Liver (tissue), 9 donors: ENCODE results near the gene TRIM17. TPM values are rescaled to one million over a fixed set of nuclear protein-coding genes. Genes with fewer than 3 reads are reported as not detected.

Experiments
- DNase-seq: peaks from one replicate; pipeline ENCODE4 v3.0.0-alpha.2; 2017; ENCODE audit warnings: low spot score
- H3K27ac ChIP-seq, 2 donors: one replicate each; pipeline ENCODE4 v1.7.0; 2013; ENCODE audit warnings: inconsistent platforms in 2 of 2, low read length in 2 of 2, control low read depth in 1 of 2, low read depth in 1 of 2, mild to moderate bottlenecking in 1 of 2
- H3K27me3 ChIP-seq, 4 donors: one replicate each; pipeline versions ENCODE4 v1.6.1 to v1.7.0; 2013; ENCODE audit warnings: low read length in 3 of 4, inconsistent platforms in 1 of 4, mild to moderate bottlenecking in 1 of 4, moderate library complexity in 1 of 4; ENCODE audit not compliant: control insufficient read depth in 4 of 4, insufficient read depth in 4 of 4
- H3K36me3 ChIP-seq, 4 donors: one replicate each; pipeline versions ENCODE4 v1.6.1 to v1.7.0; 2013; ENCODE audit warnings: low read length in 3 of 4, mild to moderate bottlenecking in 3 of 4, low read depth in 1 of 4, moderate library complexity in 1 of 4; ENCODE audit not compliant: control insufficient read depth in 4 of 4, insufficient read depth in 3 of 4
- H3K4me1 ChIP-seq, 4 donors: one replicate each; pipeline versions ENCODE4 v1.6.1 to v1.7.0; 2013; ENCODE audit warnings: low read length in 3 of 4, mild to moderate bottlenecking in 3 of 4, moderate library complexity in 1 of 4; ENCODE audit not compliant: control insufficient read depth in 4 of 4, insufficient read depth in 4 of 4
- H3K4me3 ChIP-seq, 3 donors: one replicate each; pipeline versions ENCODE4 v1.6.1 to v1.7.0; 2013; ENCODE audit warnings: low read length in 3 of 3, control low read depth in 1 of 3, low read depth in 1 of 3, mild to moderate bottlenecking in 1 of 3
- H3K9ac ChIP-seq, 2 donors: one replicate each; pipeline ENCODE4 v1.7.0; 2013; ENCODE audit warnings: low read length in 2 of 2, mild to moderate bottlenecking in 2 of 2, moderate library complexity in 2 of 2, control low read depth in 1 of 2, low read depth in 1 of 2
- H3K9me3 ChIP-seq, 4 donors: one replicate each; pipeline versions ENCODE4 v1.6.1 to v1.7.0; 2013; ENCODE audit warnings: low read length in 3 of 4; ENCODE audit not compliant: control insufficient read depth in 4 of 4
- HNF4A ChIP-seq, 2 donors: conservative IDR thresholded peaks; 2 replicates each; pipeline ENCODE4 v1.6.1; 2016; ENCODE audit warnings: antibody characterized with exemption in 2 of 2, mild to moderate bottlenecking in 2 of 2
- HNF4G ChIP-seq: IDR thresholded peaks from 2 replicates; pipeline ENCODE4 v1.6.1; 2016; ENCODE audit warnings: antibody characterized with exemption
- JUND ChIP-seq, 2 donors: IDR thresholded peaks; 2 replicates each; pipeline ENCODE4 v1.6.1; 2016; ENCODE audit warnings: antibody characterized with exemption in 2 of 2
- NR2F2 ChIP-seq: IDR thresholded peaks from 2 replicates; pipeline ENCODE4 v1.6.1; 2016; ENCODE audit warnings: antibody characterized with exemption
- RAD21 ChIP-seq, 2 donors: IDR thresholded peaks; 2 replicates each; pipeline ENCODE4 v1.6.1; 2016; ENCODE audit warnings: antibody characterized with exemption in 2 of 2, mild to moderate bottlenecking in 2 of 2
- RXRA ChIP-seq, 2 donors: IDR thresholded peaks; 2 replicates each; pipeline ENCODE4 v1.6.1; 2017 to 2018; ENCODE audit warnings: antibody characterized with exemption in 2 of 2, mild to moderate bottlenecking in 1 of 2
- YY1 ChIP-seq: IDR thresholded peaks from 2 replicates; pipeline ENCODE4 v1.6.1; 2016; ENCODE audit warnings: antibody characterized with exemption, mild to moderate bottlenecking
- WGBS: extraction: QIAGEN DNeasy Blood & Tissue Kit; methylation state at CpG from one replicate; pipeline ENCODE4 v1.1.7; 2013; 5-methylcytosine and 5-hydroxymethylcytosine counted together
- polyA plus RNA-seq, 2 donors: library from polyadenylated mRNA; stranded (reverse) in 1 of 2; unstranded in 1 of 2; fragments of 200-250 nt in 1 of 2; fragments of >200 nt in 1 of 2; fragmentation: Nextera tagmentation in 1 of 2; extraction: Ambion mirVana in 1 of 2; gene quantifications; one replicate each; pipeline versions ENCODE4 v1.2.1 to v1.2.3, GENCODE V29; 2013 to 2015
- total RNA-seq, 2 donors: library from RNA; depleted of rRNA; stranded (reverse); fragments of >200 nt; gene quantifications; one replicate each; pipeline ENCODE4 v1.2.3, GENCODE V29; 2014
- TF ChIP-seq, protein P1 (sequence below): IDR thresholded peaks from 2 replicates; pipeline ENCODE4 v1.6.1; 2016; ENCODE audit warnings: antibody characterized with exemption
- TF ChIP-seq, protein P2 (sequence below): IDR thresholded peaks from 2 replicates; pipeline ENCODE4 v1.6.1; 2016; ENCODE audit warnings: antibody characterized with exemption
- TF ChIP-seq, protein P3 (sequence below): IDR thresholded peaks from 2 replicates; pipeline ENCODE4 v1.6.1; 2016; ENCODE audit warnings: antibody characterized with exemption, mild to moderate bottlenecking
- donor health status: healthy.
- donor health status: healthy.
- donor health status: healthy.
- donor health status: healthy.
- donor health status: healthy.

Gene TRIM17
- total and polyA plus RNA-seq, 4 donors: 0.08 to 0.49 TPM; not detected in 2

DNA sequence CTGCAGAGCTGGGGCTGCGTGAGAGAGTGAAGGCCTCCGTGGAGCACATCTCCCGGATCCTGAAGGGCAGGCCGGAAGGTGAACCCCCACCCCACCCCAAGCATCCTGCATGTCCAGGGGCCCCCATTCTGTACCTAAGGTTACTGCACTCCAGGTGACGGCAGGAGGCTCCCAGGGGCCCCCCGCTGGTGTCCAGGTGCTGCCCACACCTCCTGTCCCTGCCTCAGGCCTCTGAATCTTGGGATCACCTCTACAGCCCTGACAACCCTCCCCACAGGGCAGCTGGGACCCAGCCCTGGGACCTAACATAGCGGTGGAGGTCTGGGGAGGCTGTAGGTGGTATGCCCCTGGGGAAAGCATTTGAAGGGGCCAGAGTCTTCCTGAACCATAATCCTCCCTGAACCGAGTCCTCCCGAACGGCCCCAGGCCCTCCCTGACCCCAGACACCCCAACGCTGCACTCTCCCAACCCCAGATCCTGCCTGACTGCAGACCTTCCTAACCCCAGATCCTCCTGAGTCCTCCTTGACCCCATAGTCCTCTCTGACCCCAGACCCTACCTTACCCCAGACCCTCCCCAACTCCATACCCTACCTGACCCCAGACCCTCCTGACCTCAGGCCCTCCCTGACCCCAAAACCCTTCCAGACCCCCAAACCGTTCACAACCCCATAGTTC lies 43.5 kb downstream of the TRIM17 start:
- Histone ChIP-seq H3K4me1 (peaks cover 0 to 3% (median 0%) of the 10 kb centered on the region in 4 donors), H3K9ac (no peak overlapping the region), H3K36me3 (no peaks in the 10 kb centered on the region), H3K27me3 (no peaks in the 10 kb centered on the region), H3K4me3 (no peak overlapping the region), H3K27ac (no peak overlapping the region), H3K9me3 (no peaks in the 10 kb centered on the region)
- no peak for DNase-seq
- 89% methylated on average over 12 of the region's 12 CpGs for WGBS
- TF ChIP-seq HNF4G: no peak
- TF ChIP-seq, protein P1, sequence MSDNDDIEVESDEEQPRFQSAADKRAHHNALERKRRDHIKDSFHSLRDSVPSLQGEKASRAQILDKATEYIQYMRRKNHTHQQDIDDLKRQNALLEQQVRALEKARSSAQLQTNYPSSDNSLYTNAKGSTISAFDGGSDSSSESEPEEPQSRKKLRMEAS: no peak

DNA sequence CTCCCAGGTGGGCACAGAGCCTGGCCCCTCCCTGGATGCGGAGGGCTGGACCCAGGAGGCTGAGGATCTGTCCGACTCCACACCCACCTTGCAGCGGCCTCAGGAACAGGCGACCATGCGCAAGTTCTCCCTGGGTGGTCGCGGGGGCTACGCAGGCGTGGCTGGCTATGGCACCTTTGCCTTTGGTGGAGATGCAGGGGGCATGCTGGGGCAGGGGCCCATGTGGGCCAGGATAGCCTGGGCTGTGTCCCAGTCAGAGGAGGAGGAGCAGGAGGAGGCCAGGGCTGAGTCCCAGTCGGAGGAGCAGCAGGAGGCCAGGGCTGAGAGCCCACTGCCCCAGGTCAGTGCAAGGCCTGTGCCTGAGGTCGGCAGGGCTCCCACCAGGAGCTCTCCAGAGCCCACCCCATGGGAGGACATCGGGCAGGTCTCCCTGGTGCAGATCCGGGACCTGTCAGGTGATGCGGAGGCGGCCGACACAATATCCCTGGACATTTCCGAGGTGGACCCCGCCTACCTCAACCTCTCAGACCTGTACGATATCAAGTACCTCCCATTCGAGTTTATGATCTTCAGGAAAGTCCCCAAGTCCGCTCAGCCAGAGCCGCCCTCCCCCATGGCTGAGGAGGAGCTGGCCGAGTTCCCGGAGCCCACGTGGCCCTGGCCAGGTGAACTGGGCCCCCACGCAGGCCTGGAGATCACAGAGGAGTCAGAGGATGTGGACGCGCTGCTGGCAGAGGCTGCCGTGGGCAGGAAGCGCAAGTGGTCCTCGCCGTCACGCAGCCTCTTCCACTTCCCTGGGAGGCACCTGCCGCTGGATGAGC lies 44.3 kb downstream of the TRIM17 start:
- TF ChIP-seq, protein P2, sequence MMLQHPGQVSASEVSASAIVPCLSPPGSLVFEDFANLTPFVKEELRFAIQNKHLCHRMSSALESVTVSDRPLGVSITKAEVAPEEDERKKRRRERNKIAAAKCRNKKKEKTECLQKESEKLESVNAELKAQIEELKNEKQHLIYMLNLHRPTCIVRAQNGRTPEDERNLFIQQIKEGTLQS: no peak
- TF ChIP-seq JUND (IDR thresholded peaks at IDR 0.05) (no peak), HNF4A (conservative IDR thresholded peaks at IDR 0.05) (no peak), RXRA (IDR thresholded peaks at IDR 0.05) (no peak), RAD21 (IDR thresholded peaks at IDR 0.05) (no peak), YY1 (no peak)
- Histone ChIP-seq H3K4me3 (no peak overlapping the region), H3K9me3 (no peaks in the 10 kb centered on the region), H3K4me1 (peaks cover 0 to 3% (median 0%) of the 10 kb centered on the region in 4 donors), H3K9ac (no peak overlapping the region), H3K27ac (no peak overlapping the region), H3K27me3 (no peaks in the 10 kb centered on the region), H3K36me3 (no peaks in the 10 kb centered on the region)
- WGBS: 70% methylated on average over 34 of the region's 34 CpGs
- no peak for DNase-seq

DNA sequence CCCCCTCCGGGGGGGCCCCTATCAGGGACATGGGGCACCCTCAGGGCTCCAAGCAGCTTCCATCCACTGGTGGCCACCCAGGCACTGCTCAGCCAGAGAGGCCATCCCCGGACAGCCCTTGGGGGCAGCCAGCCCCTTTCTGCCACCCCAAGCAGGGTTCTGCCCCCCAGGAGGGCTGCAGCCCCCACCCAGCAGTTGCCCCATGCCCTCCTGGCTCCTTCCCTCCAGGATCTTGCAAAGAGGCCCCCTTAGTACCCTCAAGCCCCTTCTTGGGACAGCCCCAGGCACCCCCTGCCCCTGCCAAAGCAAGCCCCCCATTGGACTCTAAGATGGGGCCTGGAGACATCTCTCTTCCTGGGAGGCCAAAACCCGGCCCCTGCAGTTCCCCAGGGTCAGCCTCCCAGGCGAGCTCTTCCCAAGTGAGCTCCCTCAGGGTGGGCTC lies 44.9 kb downstream of the TRIM17 start:
- TF ChIP-seq RXRA (IDR thresholded peaks at IDR 0.05): no peak
- no peak for TF ChIP-seq NR2F2
- TF ChIP-seq, protein P3, sequence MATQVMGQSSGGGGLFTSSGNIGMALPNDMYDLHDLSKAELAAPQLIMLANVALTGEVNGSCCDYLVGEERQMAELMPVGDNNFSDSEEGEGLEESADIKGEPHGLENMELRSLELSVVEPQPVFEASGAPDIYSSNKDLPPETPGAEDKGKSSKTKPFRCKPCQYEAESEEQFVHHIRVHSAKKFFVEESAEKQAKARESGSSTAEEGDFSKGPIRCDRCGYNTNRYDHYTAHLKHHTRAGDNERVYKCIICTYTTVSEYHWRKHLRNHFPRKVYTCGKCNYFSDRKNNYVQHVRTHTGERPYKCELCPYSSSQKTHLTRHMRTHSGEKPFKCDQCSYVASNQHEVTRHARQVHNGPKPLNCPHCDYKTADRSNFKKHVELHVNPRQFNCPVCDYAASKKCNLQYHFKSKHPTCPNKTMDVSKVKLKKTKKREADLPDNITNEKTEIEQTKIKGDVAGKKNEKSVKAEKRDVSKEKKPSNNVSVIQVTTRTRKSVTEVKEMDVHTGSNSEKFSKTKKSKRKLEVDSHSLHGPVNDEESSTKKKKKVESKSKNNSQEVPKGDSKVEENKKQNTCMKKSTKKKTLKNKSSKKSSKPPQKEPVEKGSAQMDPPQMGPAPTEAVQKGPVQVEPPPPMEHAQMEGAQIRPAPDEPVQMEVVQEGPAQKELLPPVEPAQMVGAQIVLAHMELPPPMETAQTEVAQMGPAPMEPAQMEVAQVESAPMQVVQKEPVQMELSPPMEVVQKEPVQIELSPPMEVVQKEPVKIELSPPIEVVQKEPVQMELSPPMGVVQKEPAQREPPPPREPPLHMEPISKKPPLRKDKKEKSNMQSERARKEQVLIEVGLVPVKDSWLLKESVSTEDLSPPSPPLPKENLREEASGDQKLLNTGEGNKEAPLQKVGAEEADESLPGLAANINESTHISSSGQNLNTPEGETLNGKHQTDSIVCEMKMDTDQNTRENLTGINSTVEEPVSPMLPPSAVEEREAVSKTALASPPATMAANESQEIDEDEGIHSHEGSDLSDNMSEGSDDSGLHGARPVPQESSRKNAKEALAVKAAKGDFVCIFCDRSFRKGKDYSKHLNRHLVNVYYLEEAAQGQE: no peak
- no peak for DNase-seq
- no peaks in the 10 kb centered on the region for H3K27me3 ChIP-seq
- H3K9ac ChIP-seq: no peak overlapping the region
- peaks cover 0 to 3% (median 0%) of the 10 kb centered on the region in 4 donors for H3K4me1 ChIP-seq
- no peaks in the 10 kb centered on the region for H3K9me3 ChIP-seq
- no peaks in the 10 kb centered on the region for H3K36me3 ChIP-seq
- H3K4me3 ChIP-seq: no peak overlapping the region
- 81% methylated on average over 4 of the region's 4 CpGs for WGBS
- H3K27ac ChIP-seq: no peak overlapping the region
